ENCODE measurements around the gene MAN2A2. TPM values are rescaled to one million over a fixed set of nuclear protein-coding genes. Genes with fewer than 3 reads are reported as not detected.

MAN2A2 gene
- total and polyA plus RNA-seq, 9 of the 15 experiments (the other 6 are each of a cell fraction or from before 2014, with no cell fraction given): 7.3 to 151 (median 43.4) TPM

- H3K36me3 ChIP-seq (ENCODE audit: control insufficient read depth, insufficient read depth, low read length): peaks cover 24% of the 10 kb centered on the region
- H3K79me2 ChIP-seq (ENCODE audit: control insufficient read depth, insufficient read depth, low read length): peaks cover 57% of the 10 kb centered on the region
- H3K9ac ChIP-seq (ENCODE audit: insufficient read depth in 1 of 2, low read depth in 2 of 2, low read length in 2 of 2): peak overlapping the region; percentile 77 to 85; a peak in 3 of 4 replicates
- no peak overlapping the region for H3K4me3 ChIP-seq
- H3K4me2 ChIP-seq (ENCODE audit: insufficient read depth, low read length): peak overlapping the region; percentile 93; the same call in 1 of the 2 replicates
- 0% methylated on average over 1 of the region's 1 CpG for WGBS (ENCODE audit: insufficient coverage, low coverage, missing lambda C conversion rate)
- intact Hi-C loops (cut with micrococcal nuclease) (loop anchor here (5.0 to 10.0 kb wide), 6 partner anchors 99 to 638 kb away; no protein-coding TSS in a partner anchor), in situ Hi-C loops (cut with MboI) (no loop called here)
- peak overlapping the region; percentile 91 for H2AFZ ChIP-seq (ENCODE audit: low read depth, low read length)
- H3K9me3 ChIP-seq (replicated peaks; ENCODE audit: control insufficient read depth, insufficient read depth, low read depth, low read length): no peaks in the 10 kb centered on the region
- TF ChIP-seq TSC22D4 (tag; IDR thresholded peaks at IDR 0.05) (no peak), TCF3 (CRISPR knock-in tag; IDR thresholded peaks at IDR 0.05) (peak; percentile 45; the same call in 1 of the 2 replicates), HMBOX1 (IDR thresholded peaks at IDR 0.05) (peak; percentile 48; the same call in 1 of the 2 replicates), CBFA2T2 (conservative IDR thresholded peaks at IDR 0.05) (0 out of 2 replicates have a peak, but pooled peaks have one; percentile 7), ZNF24 (IDR thresholded peaks at IDR 0.05) (no peak), CREM (IDR thresholded peaks at IDR 0.05; ENCODE audit: low read depth) (no peak), CREB3L1 (IDR thresholded peaks at IDR 0.05; ENCODE audit: borderline replicate concordance, low read depth) (peak; percentile 44; the same call in 1 of the 2 replicates), ARID1B (IDR thresholded peaks at IDR 0.05) (peak; percentile 13; the same call in 1 of the 2 replicates), GTF2A2 (tag; IDR thresholded peaks at IDR 0.05) (no peak), HMGN3 (IDR thresholded peaks at IDR 0.05; ENCODE audit: borderline replicate concordance, extremely low read depth, insufficient read length, low read depth, low read length) (no peak), CBFA2T3 (IDR thresholded peaks at IDR 0.05) (peak; percentile 37), MTA2 (IDR thresholded peaks at IDR 0.05; ENCODE audit: low read depth) (peak; percentile 9; the same call in 1 of the 2 replicates), LARP7 (IDR thresholded peaks at IDR 0.05) (no peak), MLX (CRISPR knock-in tag; conservative IDR thresholded peaks at IDR 0.05) (no peak), SPI1 (IDR thresholded peaks at IDR 0.05; ENCODE audit: borderline replicate concordance, low read depth, low read length) (no peak)
- TF ChIP-seq, protein P1, sequence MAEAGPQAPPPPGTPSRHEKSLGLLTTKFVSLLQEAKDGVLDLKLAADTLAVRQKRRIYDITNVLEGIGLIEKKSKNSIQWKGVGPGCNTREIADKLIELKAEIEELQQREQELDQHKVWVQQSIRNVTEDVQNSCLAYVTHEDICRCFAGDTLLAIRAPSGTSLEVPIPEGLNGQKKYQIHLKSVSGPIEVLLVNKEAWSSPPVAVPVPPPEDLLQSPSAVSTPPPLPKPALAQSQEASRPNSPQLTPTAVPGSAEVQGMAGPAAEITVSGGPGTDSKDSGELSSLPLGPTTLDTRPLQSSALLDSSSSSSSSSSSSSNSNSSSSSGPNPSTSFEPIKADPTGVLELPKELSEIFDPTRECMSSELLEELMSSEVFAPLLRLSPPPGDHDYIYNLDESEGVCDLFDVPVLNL (CRISPR knock-in tag; IDR thresholded peaks at IDR 0.05; ENCODE audit: low read depth): no peak
- TF ChIP-seq, protein P2, sequence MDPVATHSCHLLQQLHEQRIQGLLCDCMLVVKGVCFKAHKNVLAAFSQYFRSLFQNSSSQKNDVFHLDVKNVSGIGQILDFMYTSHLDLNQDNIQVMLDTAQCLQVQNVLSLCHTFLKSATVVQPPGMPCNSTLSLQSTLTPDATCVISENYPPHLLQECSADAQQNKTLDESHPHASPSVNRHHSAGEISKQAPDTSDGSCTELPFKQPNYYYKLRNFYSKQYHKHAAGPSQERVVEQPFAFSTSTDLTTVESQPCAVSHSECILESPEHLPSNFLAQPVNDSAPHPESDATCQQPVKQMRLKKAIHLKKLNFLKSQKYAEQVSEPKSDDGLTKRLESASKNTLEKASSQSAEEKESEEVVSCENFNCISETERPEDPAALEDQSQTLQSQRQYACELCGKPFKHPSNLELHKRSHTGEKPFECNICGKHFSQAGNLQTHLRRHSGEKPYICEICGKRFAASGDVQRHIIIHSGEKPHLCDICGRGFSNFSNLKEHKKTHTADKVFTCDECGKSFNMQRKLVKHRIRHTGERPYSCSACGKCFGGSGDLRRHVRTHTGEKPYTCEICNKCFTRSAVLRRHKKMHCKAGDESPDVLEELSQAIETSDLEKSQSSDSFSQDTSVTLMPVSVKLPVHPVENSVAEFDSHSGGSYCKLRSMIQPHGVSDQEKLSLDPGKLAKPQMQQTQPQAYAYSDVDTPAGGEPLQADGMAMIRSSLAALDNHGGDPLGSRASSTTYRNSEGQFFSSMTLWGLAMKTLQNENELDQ (CRISPR knock-in tag; IDR thresholded peaks at IDR 0.05; ENCODE audit: borderline replicate concordance): no peak
- ChIA-PET CTCF (ENCODE audit: low intra/inter-chr PET ratio) (interaction anchor here (1.1 to 1.2 kb wide), 3 partner anchors 32 to 613 kb away, joined by 3 to 6 read pairs (median 3); no protein-coding TSS in a partner anchor), POLR2A (interaction anchor here (0.7 to 6.7 kb wide), 12 partner anchors 13 to 629 kb away, joined by 3 to 70 read pairs (median 4); partner anchors contain the start of genes MAN2A2 and RCCD1)
- FAIRE-seq (no peak), DNase-seq (ENCODE audit: extremely low read depth in 1 of 4, low spot score in 3 of 4) (peak in 2 of 4 experiments; percentile 38 to 57), ATAC-seq (no peak)
- no TSS peak for BruUV-seq (replicated peaks)
- H3K9me1 ChIP-seq (ENCODE audit: control insufficient read depth, insufficient read depth, low read length): no peaks in the 10 kb centered on the region
- no peaks in the 10 kb centered on the region for H3K27me3 ChIP-seq (ENCODE audit: control insufficient read depth in 2 of 2, insufficient read depth in 2 of 2, low read length in 2 of 2)
- peaks cover 44 to 69% of the 10 kb centered on the region in 2 experiments for H3K4me1 ChIP-seq (replicated peaks in 1 of 2; ENCODE audit: control insufficient read depth in 2 of 2, insufficient read depth in 2 of 2, low read length in 2 of 2)
- H4K20me1 ChIP-seq (replicated peaks; ENCODE audit: control insufficient read depth, insufficient read depth, low read length): no peaks in the 10 kb centered on the region
- H3K27ac ChIP-seq (ENCODE audit: extremely low read depth, low read depth, low read length): peak overlapping the region; percentile 92
These were observed 30.2 kb downstream of the MAN2A2 start for GRCh38 chr15:90933301-90933700.
